ENCODE measurements around the gene TBPL1.
"Not testable (repeated sequence)": the region's sequence is repeated elsewhere in the genome, so short reads cannot be mapped to it uniquely, and the experiment has no call there.

Gene TBPL1

DNA sequence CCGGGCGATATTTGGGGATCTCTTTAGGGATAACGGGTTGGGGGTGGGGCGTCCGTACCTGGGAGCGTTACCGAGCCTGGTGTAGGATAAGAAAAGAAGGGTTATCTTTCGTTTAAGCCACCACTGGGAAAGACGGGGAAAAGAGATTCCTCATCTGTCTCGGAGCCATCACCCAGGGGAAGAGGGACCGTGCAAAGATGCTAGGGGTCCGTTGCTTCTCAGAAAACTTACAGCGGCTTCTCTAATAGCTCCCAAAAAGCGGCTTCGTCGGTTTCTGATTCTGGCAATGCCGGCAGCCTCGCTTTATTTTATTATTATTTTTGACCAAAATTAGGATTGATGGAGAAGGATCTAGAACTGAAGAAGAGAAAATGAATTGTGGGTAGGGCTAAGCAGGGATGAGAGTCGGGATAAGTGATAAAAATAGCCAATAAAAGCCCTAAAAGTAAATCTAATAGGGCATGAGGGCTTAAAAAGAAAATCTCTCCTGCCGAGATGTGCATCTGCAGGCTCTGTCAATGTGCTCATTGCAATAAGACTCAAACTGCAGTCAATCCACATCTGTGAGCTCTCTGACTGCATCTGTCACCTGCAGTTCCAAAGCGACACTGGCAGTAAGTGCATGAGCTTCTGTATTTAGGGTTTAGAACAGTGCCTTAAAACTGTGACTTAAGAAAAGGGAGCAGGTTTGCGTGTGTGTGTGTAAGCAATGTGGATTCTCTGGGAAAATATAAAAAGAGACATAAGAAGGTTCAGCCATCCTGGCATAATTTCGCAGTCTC, 801 bp downstream of the TBPL1 start:
- no peak for DNase-seq (ENCODE audit: low read depth in 2 of 2)

DNA sequence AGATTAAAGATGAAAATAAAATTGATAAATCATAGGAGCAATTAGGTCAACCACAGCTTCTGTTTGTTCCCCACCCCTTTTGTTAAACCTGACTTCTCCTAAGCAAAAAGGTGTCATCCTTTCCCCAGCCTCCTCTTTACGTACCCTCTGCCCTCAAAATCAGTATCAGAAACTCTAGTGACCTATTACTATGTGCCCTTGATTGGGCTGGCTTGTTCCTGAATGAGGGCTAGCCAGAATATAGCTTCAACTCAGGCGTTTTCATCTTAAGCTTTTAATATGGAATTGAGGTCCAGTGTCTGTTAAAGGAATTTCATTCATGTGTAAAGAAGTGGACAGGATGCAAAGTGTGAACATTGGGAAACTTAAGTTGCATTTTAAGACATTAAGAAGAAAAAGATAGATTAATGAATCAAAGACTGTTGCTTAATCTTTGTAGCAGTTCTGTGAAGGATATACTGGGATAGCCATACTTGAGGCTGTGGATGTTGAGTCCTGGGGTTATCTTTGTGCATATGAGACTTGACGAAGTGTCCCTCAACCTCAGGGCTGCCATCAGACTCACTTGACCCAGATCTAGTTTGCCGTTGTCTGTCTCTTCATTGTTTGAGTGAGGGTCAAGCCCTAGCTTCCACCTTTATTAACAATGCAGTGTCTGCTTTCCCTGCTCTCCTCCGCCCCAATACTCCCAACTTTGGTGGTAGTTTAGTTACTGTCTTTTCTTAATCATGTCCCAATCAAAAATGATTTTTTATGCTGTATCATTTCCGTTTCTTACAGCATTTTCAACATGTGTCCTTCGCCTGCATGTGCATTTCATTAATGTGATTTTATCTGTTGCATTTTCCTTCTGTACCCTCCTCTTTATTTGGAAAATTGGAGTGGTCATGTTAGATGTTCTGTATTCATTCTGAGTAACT, 1.9 kb downstream of the TBPL1 start:
- DNase-seq (ENCODE audit: low read depth in 2 of 2), result no peak

DNA sequence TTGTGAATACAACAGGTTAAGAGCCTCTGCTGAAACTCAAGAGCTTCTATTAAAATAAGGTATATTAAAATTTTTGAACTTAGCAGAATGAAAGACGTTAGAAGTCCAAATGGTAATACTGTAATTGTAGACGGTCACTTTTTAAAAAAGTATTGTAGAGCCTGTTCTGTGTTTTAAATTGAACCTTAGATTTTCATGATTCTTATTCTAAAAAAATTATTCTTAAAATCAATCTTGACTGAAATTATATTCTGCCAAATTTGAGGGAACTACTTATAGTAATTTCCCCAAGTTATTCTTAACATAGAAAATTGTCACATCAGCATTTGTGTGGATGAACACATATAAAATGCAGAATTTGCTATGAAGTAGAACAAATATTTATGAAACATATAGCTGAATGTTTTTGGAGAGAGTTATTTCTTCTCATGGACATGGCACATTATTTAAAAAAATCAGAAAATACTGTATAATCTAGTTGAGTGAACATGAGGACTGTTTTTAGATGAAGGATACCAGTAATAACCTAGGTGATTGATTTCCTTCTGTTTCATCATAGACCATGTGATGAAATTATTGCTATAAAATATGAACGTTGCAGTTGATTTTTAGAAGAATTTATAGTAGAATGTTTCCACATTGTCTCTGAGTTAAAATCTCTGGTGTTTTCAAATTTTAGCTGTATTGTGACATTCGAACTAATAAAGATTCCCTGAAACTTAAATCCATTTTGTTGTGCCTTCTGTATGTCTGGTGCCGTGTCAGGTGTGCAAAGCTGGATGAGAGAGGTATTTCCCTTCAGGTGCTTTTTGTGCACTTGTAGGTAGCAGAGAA, 2.8 kb downstream of the TBPL1 start:
- no peak for DNase-seq (ENCODE audit: low read depth in 2 of 2)

DNA sequence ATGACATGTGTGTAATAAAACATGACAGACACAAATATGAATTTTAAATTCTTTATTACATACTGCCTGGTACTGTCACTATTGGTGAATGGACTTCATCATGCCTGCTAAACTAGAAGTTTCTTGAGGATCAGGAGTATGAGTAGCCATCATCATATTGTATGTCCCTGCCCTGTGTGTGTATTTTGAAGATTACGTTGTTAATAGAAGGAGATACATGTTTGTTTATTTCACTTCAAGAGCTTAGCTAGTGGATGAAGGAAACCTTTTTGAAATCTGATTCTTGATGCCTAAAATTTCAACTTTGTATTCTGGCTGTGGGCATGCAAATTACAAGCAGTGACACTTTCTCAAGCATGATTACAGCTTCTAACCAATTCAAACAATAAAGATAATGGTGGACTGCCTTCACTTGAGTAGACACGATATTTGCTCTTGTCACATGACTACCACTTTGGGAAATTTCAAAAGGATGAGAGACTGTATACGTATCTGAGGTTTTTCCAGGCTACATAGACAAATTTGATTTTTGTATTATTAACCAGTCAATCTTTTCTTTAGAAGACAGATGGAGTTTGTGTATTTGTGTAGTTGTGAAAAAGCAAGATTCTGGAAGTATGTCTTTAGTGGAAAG, 3.5 kb downstream of the TBPL1 start:
- DNase-seq (ENCODE audit: low read depth in 2 of 2), result no peak

DNA sequence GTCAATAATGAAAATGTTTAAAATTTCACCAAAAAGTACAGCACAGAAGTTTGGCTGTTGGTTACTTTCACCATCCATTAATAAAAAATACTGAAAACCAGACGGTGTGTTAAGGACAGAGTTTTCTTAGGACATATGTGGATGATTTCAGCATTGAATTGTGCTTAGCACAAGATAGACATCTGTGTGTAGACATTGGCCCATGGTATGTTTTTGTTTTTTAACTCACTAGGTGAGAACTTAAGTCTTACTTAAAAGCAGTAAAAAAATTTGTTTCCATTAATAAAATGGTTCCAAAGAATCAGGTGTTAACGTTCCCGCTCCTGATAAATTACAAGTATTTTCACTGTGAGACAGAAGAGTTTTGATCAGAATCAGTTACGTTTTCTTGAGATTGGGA, 4.2 kb downstream of the TBPL1 start:
- DNase-seq (ENCODE audit: low read depth in 2 of 2), result no peak

DNA sequence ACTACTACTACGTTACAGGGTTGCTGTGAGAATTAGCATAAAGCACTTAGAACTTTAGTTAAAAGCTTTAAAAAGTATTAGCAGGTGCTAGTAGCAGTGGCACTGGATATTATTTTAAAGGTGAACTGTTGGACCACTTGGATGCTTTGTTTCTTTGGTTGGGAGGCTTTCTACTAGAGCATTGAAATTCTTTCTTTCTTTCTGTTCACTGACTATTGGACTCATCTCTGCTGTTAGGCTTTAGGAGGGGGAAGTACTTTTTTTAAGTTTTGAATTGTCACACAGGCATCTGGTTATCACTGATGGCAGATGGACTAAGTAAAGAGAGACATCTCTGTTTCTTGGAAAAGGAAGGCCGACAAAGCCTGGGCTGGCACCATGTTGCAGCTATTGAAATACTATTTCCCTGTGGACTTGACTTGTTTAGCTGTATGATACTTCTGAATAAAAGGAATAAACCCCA, 4.8 kb downstream of the TBPL1 start:
- DNase-seq (ENCODE audit: low read depth in 2 of 2), result no peak

DNA sequence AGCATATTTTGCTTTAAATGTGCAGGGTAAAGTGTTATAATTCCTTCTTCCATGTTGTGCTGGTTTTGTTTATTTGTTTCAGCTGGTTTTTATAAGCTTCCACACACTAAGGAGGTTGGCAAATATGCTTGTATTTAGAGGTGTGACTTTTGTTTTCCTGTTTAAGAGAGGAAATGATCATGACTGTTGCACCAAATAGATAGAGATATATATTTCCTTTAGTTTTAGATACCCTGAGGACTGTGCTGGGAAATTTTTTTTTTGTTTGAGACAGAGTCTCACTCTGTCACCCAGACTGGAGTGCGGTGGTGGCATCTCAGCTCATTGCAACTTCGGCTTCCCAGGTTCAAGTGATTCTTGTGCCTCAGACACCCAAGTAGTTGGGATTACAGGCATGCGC, 5.8 kb downstream of the TBPL1 start:
- no peak for DNase-seq (ENCODE audit: low read depth in 2 of 2)

DNA sequence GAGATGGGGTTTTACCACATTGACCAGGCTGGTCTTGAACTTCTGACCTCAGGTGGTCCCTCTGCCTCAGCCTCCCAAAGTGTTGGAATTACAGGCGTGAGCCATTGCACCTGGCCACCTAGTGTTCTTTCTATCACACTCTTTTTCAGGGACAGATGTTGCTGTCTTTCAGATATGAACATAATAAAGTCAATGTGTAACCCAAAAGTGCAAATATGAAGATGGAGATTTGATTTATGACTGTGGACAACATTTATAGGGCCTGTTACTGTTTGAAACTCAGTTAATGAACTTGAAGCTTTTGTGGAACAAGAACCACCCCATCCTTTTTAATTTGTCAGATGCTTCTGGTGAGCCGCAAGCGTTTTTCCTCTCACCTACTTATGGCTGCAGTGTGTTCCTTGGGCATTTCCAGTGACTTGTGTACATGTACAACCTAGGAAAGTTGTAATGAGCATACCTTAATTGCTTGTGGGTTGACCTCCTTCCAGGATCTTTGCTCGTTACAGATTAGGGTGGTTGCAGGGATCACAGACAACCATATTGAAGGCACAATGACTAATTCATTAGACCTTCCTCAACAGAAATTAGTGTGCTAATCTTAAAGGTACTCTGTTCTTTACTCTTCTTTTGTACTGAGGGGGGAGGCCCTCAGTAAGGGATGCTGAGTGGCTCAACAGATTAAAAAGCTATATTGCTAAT, 6.8 kb downstream of the TBPL1 start:
- no peak for DNase-seq (ENCODE audit: low read depth in 2 of 2)

DNA sequence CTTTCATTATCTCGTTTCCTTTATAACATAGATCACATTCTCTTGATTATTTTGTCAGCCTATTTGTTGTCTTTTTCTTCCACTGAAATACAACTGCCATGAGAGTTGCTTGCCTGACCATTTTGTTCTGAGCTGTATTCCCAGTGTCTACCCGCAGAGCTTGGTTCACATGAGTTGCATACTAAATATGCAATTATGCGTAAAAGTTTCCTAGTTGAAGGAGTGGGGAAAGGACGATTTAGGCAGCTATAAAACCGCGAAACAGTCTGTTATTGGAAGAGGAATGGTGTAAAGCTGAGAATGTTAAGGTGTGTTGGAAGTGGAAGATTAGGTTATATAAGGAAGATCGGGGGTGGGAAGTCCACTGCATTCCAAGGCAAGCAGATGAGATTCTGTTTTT, 8.8 kb downstream of the TBPL1 start:
- no peak for DNase-seq (ENCODE audit: low read depth in 2 of 2)

DNA sequence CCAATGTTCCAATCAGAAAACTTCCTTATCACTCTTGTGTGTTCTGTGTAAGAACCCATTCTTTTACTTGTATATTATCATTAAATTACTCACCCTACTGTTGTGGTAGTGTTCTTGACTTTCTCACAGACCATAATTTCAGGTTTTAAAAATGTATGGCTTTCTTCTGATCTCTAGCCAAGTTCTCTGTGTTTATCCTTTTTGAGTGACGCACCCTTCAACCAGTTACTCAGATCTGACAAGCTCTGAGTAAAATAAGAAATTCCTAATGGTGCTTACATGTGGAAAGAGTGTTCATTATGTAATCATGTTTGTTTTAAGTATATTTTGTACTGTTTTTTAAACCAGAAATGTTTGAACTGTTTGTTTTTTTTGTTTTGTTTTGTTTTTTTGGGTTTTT, 11.0 kb downstream of the TBPL1 start:
- DNase-seq (ENCODE audit: low read depth in 2 of 2), result peak in 1 of 2 experiments; percentile 24

DNA sequence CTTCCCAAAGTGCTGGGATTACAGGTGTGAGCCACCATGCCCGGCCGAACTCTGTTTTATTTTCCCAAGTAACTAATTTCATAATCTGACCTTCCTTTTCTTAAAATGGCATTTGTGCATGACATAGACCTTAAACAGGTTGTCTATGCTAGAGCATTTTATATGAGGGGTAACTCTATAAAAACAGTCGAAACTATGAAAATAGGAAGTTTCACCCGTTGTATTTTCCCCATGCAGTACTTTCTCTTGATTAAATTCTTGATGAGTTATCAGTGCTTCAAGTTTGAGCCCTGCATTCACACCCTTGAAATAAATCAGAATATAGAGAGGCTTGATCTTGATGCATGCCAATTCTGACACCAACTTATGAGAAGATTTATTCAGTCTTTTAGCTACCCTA, 11.7 kb downstream of the TBPL1 start:
- DNase-seq (ENCODE audit: low read depth in 2 of 2), result no peak

DNA sequence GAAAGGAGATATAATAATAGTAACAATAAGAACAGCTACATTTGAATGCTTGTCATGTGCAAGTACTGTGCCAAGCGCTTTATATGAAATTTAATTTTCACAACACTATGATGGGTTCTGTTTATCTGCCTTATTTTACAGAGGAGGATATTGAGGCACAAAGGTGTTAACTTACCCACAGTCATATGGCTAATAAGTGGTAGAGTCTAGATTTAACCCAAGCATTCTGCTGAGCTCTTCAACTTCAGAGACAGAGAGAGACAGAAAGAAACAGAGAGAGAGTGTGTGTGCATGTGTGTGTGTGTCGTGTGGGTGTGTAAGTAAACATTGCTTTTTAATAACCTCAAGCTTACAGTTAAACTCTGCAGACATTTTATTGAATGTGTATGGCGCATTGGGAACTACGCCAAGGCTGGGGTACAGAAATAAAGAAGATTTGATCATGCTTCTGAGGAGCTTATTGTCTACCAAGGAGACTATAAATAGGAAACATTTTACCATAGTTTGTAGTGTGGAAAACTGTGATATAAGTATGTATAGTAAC, 12.9 kb downstream of the TBPL1 start:
- DNase-seq (ENCODE audit: low read depth in 2 of 2), result no peak

DNA sequence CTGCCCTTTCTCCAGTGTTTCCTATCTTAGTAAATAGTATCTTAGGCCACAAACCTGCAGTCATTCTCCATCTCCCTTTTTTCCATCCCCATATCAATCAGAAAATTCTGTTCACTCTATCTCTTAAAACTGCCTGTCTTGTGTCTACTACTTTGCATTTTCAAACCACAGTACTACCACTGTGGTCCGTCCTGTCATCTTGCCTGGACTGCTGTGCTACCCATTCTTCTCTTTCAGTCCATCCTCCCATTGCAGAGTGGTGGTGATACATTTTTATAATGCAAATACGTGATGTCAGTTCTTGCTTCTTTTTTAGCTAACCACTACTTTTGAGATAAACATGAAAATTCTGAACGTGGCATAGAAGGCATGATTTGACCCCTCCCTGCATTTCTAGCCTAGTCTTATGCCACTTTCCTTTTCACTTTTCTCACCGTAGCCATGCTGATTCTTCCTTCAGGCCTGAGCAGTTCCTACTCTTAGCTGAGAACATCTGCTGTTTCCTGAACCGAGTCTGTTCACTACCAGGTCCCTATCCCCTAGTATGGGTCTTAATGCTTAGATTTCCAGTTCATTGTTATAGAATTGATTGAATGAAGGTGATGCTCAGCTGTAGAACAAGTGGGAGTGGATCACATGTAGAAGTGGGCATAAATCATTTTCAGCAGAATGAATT, 13.8 kb downstream of the TBPL1 start:
- no peak for DNase-seq (ENCODE audit: low read depth in 2 of 2)

DNA sequence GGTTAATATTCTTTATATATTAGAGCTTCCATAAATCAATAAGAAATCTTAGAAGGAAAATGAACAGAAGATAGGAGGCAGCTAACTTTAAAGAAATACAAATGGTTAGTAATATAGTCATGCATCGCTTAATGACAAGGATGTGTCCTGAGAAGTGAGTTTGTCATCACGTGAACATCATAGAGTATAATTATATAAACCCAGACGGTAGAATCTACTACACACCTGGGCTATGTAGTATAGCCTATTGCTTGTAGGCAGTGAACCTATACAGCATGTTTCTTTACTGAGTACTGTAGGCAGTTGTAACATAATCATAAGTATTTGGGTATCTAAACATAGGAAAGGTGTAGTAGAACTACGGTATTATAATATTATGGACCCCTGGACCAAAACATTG, 14.3 kb downstream of the TBPL1 start:
- no peak for DNase-seq (ENCODE audit: low read depth in 2 of 2)

DNA sequence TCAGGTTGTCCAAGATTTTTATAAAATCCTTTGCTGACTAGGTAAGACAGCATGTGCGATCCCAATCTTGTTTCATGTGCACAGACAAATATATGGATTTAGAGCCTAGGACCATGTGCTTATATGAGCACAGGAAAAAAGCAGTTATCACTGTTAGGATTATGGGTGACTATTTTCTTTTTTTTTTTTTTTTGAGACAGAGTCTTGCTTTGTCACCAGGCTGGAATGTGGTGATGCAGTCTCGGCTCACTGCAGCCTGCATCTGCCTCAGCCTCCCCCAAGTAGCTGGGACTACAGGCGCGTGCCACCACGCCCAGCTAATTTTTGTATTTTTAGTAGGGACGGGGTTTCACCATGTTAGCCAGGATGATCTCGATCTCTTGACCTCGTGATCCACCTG, 14.8 kb downstream of the TBPL1 start:
- not testable (repeated sequence) for DNase-seq (ENCODE audit: low read depth in 2 of 2)

DNA sequence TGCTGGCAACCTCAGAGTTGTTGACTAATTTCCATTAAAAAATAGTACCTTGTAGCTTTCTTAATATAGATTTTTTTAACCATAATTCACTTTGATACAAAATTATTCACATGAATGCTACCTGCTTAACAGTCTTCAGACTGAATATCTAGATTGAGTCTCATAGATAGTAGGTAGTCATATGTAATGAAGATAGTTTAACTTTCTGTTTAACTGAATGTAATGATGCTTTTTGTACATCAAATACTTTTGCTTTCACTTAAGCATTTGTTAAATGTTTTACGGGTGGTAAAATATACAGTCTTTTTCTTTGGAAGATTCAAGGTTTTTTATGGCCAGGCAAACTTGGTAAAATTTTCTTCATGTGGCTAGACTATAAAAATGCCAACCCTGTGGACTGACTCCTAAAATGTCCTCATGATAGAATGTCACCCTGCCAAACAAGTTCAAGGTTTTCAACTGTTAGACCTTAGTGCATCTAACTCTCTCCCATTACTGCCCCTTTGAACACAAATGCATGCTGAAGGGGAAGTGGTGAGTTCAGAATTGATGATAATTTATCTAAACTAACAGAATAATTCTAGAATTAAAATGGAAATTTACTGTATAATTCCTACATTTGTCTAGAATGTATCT, 16.4 kb downstream of the TBPL1 start:
- no peak for DNase-seq (ENCODE audit: low read depth in 2 of 2)

DNA sequence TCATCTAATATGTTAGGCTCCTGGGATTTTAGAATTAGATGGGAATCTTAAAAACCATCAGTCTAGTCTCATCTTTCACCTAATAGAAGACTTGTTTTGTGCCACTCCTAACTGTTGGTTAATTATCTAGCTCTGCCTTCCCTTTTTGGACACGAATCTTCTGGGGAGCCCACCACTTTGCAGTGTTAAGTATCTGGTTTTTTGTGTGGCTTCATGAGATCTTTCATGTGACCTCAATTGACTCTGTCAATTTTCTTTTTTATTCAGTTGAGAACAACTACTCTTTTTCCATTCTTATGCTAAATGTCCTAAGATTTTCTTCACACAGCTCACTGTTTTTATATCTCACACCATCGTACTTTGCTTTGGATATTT, 16.9 kb downstream of the TBPL1 start:
- no peak for DNase-seq (ENCODE audit: low read depth in 2 of 2)

DNA sequence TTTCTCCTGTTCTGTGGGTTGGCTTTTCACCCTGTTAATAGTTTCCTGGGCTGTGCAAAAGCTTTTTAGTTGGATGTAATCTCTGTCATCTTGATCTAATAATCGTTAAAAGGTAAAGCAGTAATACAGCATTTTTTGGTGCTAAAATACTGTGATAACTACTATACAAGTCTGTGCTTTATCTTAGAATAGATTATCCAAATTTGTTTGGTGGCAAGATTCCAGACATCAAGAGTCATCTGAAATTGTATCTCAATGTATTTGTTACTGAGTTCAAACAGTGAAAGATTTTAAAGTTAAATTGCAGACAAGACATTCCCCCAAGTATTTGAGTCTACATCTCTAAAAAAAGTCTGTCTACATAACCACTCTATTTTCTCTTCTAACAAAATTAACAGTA, 18.8 kb downstream of the TBPL1 start:
- no peak for DNase-seq (ENCODE audit: low read depth in 2 of 2)

DNA sequence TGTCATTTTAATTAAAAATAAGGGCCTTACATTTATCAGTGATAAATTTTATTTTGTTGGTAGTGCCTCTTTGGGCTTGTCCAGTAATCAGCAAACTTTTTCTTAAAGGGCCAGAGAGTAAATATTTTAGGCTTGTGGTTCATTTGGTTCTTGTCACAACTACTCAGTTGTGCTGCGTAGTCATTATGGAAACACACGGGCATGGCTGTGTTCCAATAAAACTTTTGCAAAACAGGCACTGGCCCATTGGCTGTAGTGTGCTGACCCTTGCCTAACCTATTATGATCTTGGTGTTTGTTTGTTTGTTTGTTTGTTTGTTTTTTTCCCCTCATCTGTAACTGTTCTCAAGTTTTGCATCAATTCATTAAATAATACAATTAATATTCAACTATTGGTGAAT, 19.4 kb downstream of the TBPL1 start:
- no peak for DNase-seq (ENCODE audit: low read depth in 2 of 2)

All from fibroblast of skin of left quadriceps (primary cell).